NCI-H524 treated with DMSO at 0.1 percent for 48 hours (cell line): Measurements from ENCODE around the gene NHS.
"Not testable (repeated sequence)": the region's sequence is repeated elsewhere in the genome, so short reads cannot be mapped to it uniquely, and the experiment has no call there.

Experiments
- DNase-seq: peaks from one replicate; lab custom pipeline; 2025; lab: John Stamatoyannopoulos, UW

Gene NHS

GRCh38 chrX:17405225-17405969 lies 30.4 kb downstream of the NHS start:
- no peak for DNase-seq

DNA sequence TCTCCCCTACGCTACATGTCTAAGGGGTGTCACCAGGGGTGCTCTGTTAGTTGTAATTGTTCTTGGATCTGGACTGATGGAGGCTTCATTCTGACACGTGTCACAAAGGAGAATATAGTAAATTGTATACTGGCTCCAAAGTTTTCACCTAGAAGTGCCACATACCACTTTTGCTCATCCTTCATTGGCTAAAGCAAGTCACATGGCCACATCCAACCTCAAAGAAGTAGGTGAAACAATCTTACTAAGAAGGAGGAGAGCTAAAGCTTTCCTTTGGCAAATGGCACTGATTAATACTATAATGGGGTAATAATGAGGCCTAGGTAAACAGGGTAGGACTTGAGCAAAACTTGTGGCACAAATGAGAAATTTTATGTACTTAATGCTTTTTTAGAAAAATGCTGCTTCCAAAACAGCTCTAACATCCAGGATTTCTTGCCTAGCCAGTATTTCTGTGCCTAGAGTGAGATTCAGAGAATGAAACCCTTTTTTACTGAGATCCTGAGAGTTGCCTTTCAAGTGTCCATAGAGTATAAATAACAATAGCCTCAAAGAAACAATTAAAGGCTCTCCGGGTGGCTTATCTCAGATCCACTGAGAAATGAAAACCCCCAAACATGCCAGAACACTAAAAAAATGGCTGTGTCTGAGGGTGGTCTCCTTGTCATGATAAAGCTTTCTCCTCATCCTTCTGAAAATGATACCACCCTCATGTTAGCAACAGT lies 34.7 kb downstream of the NHS start:
- DNase-seq = no peak

- DNase-seq = no peak
These were observed 35.7 kb downstream of the NHS start for GRCh38 chrX:17410651-17411050.

DNA sequence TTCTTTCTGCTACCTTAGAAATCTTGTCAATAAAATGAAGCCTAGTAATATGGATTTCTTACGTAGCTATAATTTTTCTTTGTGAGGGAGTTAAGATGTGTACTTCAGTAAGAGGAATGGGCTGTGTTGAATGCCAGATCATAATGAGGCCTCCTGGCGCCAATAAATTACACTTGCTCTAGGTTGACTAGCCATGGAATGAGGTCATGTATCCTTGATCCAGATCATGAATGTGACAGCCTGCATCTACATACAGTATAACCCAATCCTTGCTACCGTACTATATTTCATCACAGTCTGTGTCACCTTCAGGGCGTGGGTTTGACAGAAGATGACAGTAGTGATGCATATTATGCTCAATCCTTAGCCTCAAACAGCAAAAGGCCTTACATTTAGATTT lies 36.2 kb downstream of the NHS start:
- DNase-seq = no peak

- no peak for DNase-seq
These were observed 37.7 kb downstream of the NHS start for GRCh38 chrX:17412692-17413091.

- no peak for DNase-seq
These were observed 38.2 kb downstream of the NHS start for GRCh38 chrX:17413228-17413627.

DNA sequence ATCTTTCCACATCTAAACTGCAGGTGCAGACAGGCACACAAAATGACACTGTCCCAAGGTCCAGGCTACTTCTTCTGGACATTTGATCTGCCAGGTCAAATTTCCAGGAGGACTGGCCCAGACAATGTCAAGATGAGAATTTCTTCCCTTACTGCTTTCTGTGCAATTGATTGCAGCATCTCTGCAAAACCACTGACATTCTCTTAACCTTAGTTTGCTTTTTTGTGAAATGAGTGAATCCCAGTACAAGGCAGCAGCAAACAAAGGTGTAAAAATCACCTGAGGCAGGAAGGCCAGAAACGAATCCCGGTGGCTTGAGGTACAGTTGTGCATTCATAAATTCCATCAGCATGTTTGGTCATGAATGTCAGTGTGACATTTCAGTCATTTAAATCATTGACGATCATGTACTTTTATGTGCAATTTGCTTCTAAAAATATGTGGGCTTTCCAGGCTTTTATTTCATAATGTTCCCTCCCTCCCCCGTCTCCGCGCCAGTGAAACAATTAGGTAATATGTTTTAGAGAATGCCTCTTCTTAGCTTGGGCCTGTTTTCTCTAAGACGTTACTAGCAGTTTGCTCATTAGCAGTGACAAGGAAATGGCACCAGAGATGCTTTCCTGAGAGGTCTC lies 39.1 kb downstream of the NHS start:
- DNase-seq = no peak

DNA sequence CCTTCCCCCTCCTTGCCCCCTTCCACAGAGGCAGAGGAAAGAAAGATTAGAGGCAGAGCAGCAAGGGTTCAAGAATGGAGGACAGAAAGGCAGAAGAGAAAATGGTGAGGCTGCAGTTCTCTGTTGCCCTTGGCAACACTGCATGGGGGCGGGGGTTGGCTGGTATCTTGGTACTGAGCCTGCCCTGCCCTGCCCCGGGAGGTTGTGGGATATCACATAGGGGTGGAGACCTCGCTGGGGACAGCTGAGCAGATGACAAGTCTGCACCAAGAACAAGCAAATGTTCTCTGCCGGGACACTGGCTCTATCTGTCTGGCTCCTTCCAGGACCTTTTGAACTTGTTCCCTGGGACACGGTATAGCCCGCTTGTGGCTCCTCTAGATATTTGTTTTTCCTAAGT lies 39.8 kb downstream of the NHS start:
- DNase-seq = no peak

DNA sequence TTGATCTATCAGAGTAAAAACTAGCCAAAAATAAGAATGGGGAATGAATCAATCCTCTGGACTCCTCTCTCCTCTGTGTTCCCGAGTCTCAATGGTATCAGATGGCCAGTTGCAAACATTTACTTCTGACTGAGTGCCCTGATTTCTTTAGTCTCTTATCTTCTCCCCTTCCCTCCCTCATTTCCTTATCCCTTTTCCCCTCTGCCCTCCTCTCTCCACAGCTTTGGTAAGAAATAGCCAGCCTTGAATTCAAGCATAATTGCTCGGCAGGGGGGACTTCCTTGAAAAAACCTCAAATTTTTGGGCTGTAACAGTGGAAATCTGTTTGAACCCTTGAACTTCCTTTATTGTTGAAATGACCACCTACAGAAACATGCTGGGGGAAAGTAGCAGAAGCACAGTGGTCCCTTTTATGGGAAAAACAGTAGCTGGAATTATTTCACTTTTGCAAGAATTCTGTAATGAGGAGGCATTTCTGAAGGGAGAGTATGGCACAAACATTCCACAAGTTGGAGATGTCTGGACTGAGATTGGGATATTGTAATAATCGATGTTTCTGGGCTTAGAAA lies 40.3 kb downstream of the NHS start:
- no peak for DNase-seq

DNA sequence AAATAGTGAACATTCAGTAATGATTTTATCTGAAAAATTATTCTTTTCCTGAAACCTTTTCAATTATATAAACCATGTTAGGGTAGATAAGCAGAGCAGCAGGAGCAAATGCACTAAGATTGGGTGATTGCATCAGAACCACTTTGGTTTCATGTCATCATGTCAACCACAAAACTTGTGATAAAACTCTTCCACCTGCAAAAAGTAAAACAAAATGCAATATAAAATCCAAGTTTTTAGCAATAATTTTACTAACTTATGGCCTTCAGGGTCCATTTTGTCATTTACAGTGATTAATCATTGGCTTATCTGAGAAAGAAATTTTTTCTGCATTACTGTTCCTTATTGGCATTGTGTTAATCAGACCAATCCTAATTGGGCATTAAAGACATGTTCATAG lies 42.4 kb downstream of the NHS start:
- DNase-seq = no peak

DNA sequence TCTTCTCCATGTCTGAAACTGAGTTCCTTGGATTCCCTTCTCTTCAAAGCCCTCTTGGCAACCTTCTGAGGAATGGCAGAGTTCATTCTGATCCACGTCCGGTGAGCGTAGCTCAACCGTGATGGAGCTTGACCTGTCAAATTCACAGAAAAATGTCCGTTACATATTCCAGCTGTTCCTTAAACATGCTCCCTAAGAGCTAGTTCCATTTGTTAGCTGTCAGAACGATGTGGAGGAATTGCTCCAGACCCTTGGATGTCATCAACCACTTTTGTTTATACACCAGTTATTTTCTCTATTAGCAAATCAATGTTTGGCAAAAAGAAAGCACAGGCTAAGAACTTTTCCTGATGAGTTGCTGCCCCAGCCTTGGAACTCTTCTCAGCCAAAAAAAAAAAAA lies 50.1 kb downstream of the NHS start:
- DNase-seq = no peak

DNA sequence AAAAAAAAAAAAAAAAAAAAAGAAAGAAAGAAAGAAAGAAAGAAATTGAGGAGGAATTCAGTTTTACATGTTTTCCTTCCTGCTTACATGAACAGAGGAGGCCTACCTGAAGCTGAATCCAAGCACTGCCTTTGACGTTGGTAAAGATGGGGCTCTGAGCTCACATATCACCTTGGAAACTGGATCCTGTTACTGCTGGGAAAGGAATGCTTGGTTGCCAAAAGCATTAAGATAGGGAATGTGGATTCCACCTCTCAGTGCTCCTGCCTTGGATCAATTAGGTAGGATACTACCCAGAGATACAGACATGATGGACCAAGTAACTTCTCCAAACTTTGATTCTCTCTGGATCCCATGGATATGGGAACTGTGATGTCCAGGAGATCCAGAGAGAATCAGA lies 50.6 kb downstream of the NHS start:
- DNase-seq = no peak

GRCh38 chrX:17431171-17431570 lies 56.2 kb downstream of the NHS start:
- DNase-seq = no peak

DNA sequence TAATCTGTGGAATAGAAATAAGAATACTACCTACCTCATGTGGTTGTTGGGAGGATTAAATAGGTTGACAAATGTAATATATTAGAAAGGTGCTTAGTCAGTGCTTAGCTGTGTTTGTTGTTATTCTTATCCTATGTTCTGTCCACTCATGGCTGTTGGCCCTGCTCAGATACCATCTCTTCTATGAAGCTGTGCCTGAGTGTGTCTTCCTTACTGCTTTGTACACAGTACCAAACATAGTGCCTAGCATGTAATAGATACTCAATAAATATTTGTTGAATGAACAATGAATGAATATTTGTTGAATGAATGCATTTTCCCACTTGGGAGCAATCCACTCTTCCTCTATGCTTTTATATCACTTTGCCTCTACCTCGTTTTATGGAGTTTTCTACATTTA lies 57.2 kb downstream of the NHS start:
- no peak for DNase-seq

DNA sequence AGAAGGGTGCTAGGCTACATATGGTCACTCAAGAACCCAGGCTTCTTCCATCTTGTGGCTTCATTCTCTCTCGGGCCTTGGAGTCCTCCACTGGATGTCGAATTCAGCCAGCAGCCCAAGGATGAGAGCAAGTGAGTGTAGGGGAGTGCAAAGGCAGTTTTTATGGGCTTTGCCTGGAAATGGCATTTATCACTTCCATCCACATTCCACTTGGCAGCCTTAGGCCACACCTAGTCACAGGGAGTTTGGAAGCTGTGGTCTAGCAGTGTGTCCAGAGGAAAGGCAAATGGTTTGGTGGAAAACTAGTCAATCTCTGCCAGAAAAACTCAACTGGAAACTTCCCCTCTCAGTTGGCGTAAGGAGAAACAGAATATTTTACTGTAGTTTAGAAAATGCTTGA lies 59.0 kb downstream of the NHS start:
- DNase-seq = no peak

DNA sequence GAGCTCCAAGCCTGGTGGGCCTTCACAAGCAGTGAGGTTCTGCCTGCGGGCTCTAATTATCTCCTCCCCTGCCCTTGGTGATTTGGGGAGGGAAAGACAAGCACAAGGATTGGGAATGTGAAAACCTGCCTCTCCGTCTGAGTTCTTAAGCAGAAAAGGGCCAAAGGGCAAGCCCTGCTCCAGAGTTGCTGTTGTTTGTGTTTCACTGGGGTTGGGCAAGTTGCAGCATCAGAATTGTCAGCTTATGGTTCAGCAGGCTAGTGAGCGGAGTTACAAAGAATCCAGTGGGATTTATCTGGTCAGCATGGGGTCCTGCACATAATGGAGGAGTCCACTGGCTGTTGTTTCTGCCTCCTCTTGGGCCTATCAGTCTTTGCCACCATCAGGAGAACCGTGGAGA lies 60.5 kb downstream of the NHS start:
- DNase-seq = no peak

DNA sequence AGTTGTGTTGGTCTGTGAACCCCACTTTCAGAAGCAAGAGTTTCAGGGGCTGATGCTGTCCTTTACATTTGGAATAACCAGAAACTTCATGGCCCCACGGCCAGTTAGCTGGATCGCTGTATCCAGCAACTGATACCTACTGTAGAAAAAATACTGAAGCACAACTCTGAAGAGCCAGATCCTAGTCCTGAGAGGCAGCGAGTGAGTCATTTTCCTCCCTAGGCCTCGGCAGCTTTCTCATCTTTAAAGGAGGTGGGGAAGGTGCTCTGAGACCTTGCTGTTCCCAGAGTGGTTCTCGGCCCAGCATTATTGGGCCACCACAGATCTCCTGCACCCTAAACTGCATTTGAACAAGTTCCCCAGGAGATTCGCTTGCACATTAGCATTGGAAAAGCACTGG lies 63.2 kb downstream of the NHS start:
- no peak for DNase-seq

DNA sequence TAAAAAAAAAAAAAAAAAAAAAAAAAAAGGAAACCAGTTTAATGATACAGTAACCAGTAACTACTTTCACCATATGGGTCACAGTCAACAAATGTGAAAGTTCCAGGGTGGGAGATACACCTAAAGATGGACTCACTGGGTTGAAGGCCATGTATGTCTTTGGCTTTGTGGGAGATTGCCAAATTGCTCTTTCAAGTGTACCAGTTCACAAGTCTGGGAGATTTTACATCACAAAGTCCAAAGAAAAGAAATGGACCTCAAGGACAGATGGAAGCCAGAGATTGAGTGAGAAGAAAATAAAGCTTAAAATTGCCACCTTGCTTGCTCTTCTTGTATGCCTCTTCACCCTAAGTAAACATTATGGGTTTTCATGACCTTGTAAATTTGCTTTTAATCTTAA lies 65.3 kb downstream of the NHS start:
- no peak for DNase-seq

DNA sequence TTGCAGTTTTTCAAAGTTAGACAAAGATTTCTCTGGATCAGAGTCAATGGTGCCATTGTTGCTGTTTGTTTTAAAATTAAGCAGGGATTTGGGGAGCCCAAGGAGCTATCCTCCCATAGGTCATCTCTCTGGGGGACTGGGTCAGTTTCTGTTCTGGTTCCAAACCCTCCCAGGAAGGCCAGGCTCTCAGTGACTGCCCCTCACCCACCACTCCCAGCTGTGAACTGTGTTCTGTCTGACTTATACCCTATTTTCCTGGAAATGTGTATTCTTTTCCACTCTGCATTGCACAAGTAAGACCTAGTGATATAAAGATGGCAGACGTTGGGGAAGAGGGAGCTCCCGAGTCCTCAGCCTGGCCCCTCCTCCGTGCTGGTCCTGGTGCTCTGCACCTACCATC lies 65.8 kb downstream of the NHS start:
- DNase-seq = no peak

DNA sequence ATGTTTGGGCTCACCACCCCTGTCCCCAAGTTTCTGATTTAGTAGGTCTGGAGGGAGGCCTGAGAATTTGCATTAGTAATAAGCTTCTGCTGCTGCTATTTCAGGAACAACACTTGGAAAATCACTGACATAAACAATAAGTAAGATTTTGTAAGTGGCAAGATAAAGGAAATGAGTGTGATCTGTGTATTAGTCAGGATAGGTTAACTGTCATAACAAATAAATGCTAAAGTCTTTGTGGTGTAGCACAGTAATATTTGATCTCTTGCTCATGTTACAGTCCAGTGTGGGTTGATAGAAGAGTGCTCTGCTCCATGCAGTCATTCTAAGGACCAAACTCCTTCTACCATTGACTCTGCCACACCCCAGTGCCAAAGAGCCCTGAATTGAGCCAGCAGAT lies 67.0 kb downstream of the NHS start:
- no peak for DNase-seq

DNA sequence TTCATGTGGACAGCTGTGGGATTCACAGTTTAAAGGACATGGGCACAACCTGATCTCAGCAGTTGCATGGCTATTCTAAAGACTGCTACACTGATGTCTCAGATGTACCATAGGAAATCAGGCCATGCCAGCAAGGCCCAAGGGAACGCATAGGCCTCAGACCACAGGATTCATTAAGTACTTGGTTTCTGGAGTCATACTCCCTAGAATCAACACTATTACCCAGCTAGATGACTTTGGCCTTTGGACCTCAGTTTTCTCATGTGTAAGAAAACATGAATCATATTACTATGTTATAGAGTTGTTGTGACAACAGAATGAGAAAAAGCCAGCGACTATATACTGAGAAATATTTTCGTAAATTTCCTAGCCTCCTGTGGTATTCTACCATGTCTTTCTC lies 67.9 kb downstream of the NHS start:
- DNase-seq = no peak

DNA sequence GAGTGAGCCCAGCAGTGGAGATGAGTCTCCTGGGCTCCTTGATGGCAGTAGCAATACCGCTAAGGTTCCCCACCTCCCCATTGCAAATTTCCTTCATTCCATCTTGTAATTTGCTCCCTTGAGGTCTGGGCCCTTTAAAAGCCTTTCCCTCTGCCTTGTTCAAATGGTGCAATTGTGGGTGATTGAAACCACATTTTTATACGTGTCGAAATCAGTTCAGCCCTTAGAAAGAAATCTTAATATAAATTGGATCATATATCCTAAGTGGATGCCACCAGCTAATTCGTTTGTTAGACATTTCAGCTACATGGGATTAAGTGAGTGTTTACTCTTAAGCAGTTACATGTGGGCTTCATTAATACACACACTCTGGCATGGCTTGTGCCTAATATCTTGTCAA lies 68.6 kb downstream of the NHS start:
- no peak for DNase-seq

DNA sequence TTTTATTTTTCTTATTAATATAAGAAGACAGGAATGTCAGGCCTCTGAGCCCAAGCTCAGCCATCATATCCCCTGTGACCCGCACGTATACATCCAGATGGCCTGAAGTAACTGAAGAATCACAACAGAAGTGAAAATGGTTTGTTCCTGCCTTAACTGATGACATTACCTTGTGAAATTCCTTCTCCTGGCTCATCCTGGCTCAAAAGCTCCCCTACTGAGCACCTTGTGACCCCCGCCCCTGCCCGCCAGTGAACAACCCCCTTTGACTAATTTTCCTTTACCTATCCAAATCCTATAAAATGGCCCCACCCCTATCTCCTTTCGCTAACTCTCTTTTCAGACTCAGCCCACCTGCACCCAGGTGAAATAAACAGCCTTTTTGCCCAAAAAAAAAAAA lies 71.3 kb downstream of the NHS start:
- not testable (repeated sequence) for DNase-seq
